WERI-Rb-1 (cell line): ENCODE data around the gene TSKU.

Source experiments
- DNase-seq: peaks from one replicate; pipeline ENCODE4 v3.0.0-alpha.2; 2020
- H3K27ac ChIP-seq: fragments of 250-450 bp; sonication (Bioruptor Pico); 2 replicates; pipeline ENCODE4 v1.5.1; 2020; ENCODE audit warnings: mild to moderate bottlenecking, moderate library complexity
- H3K27me3 ChIP-seq: fragments of 250-450 bp; sonication (Bioruptor Pico); 2 replicates; pipeline ENCODE4 v1.5.1; 2021; ENCODE audit warnings: mild to moderate bottlenecking, low read depth, moderate library complexity; ENCODE audit not compliant: insufficient read depth, severe bottlenecking
- H3K36me3 ChIP-seq: fragments of 250-450 bp; sonication (Bioruptor Pico); 2 replicates; pipeline ENCODE4 v1.5.1; 2020; ENCODE audit warnings: mild to moderate bottlenecking, moderate library complexity
- H3K4me3 ChIP-seq: 2 replicates; pipeline ENCODE4 v1.5.1; 2011; ENCODE audit warnings: low read depth, mild to moderate bottlenecking, control low read depth, low read length
- H3K9me3 ChIP-seq: fragments of 250-450 bp; sonication (Bioruptor Pico); 2 replicates; pipeline ENCODE4 v1.5.1; 2021; ENCODE audit warnings: mild to moderate bottlenecking, moderate library complexity; ENCODE audit not compliant: severe bottlenecking
- TF ChIP-seq, protein P1 (sequence below): IDR thresholded peaks from 2 replicates; pipeline ENCODE4 v1.5.1; 2011; ENCODE audit warnings: low read depth, mild to moderate bottlenecking, control low read depth, inconsistent platforms, low read length

TSKU gene

DNA sequence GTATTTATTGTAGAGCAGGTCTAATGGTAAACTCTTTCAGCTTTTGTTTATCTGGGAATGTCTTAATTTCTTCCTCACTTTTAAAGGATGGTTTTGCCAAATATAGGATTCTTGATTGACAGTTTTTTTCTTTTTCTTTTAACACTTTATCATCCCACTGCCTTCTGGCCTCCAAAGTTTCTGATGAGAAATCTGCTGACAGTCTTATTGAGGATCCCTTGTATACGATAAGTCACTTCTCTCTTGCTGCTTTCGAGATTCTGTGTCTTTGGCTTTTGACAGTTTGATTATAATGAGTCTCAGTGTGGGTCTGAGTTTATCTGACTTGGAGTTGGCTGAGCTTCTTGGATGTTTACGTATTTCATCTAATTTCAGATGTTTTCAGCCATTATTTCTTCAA lies 6.7 kb upstream of the TSKU start:
- Histone ChIP-seq H3K9me3 (peaks cover 6% of the 10 kb centered on the region), H3K4me3 (no peak overlapping the region), H3K36me3 (no peaks in the 10 kb centered on the region), H3K27me3 (no peaks in the 10 kb centered on the region), H3K27ac (no peak overlapping the region)
- TF ChIP-seq, protein P1, sequence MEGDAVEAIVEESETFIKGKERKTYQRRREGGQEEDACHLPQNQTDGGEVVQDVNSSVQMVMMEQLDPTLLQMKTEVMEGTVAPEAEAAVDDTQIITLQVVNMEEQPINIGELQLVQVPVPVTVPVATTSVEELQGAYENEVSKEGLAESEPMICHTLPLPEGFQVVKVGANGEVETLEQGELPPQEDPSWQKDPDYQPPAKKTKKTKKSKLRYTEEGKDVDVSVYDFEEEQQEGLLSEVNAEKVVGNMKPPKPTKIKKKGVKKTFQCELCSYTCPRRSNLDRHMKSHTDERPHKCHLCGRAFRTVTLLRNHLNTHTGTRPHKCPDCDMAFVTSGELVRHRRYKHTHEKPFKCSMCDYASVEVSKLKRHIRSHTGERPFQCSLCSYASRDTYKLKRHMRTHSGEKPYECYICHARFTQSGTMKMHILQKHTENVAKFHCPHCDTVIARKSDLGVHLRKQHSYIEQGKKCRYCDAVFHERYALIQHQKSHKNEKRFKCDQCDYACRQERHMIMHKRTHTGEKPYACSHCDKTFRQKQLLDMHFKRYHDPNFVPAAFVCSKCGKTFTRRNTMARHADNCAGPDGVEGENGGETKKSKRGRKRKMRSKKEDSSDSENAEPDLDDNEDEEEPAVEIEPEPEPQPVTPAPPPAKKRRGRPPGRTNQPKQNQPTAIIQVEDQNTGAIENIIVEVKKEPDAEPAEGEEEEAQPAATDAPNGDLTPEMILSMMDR: no peak
- DNase-seq: no peak

- H3K27me3 ChIP-seq: no peaks in the 10 kb centered on the region
- H3K9me3 ChIP-seq: peaks cover 6% of the 10 kb centered on the region
- H3K27ac ChIP-seq: no peak overlapping the region
- DNase-seq: no peak
- no peaks in the 10 kb centered on the region for H3K36me3 ChIP-seq
- TF ChIP-seq, protein P1: no peak
- H3K4me3 ChIP-seq: no peak overlapping the region
These were observed 5.9 kb upstream of the TSKU start for GRCh38 chr11:76777305-76777704.

DNA sequence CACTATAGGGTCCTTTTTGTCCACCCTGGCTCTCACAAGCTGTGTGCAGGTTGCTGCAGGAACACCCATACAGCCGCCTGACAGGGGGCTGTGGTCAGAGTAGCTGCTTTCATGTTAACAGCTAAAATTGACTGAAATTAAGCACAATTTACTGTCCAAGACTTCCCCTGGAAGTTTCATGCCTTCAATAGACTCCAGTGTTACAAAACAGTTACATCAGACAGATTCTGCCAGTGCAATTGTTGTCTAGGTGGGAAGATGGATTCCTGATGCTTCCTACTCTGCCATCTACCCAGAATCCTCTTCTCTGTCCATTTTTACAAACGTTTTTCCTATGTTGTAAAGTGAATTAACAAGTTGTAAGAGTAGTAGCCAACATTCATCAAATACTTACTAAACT lies 5.3 kb upstream of the TSKU start:
- H3K27ac ChIP-seq: no peak overlapping the region
- TF ChIP-seq, protein P1: no peak
- no peak overlapping the region for H3K4me3 ChIP-seq
- no peak for DNase-seq
- no peaks in the 10 kb centered on the region for H3K36me3 ChIP-seq
- no peaks in the 10 kb centered on the region for H3K27me3 ChIP-seq
- peaks cover 6% of the 10 kb centered on the region for H3K9me3 ChIP-seq

DNA sequence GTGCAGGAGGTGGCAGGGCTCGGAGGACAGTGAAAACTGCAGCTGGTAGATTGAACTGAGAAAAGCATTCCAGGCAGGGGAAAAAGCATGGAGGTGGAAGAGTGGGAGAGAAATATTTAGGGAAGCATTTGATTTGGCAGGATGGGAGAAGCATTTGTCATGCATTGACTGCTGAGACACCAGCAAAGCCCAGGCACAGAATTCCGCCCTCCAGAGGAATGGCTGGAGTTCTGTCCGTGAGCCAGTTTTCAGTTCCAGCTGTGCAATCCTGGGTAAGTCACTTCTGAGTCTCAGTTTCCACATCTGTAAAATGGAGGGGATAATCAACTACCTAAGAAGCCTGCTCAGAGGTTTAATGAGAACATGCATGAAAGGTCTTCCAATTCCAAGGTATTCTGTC lies 4.3 kb upstream of the TSKU start:
- TF ChIP-seq, protein P1: no peak
- Histone ChIP-seq H3K27me3 (no peaks in the 10 kb centered on the region), H3K36me3 (peaks cover 4% of the 10 kb centered on the region), H3K27ac (no peak overlapping the region), H3K9me3 (peaks cover 6% of the 10 kb centered on the region), H3K4me3 (no peak overlapping the region)
- no peak for DNase-seq

- Histone ChIP-seq H3K27me3 (no peaks in the 10 kb centered on the region), H3K27ac (no peak overlapping the region), H3K9me3 (peaks cover 4% of the 10 kb centered on the region), H3K4me3 (no peak overlapping the region), H3K36me3 (peaks cover 4% of the 10 kb centered on the region)
- DNase-seq: no peak
- TF ChIP-seq, protein P1: no peak
These were observed 1.9 kb upstream of the TSKU start for GRCh38 chr11:76781046-76781801.
